NCI-H128 (cell line): ENCODE data around the gene AGK.
A peak's percentile ranks its signal among the peaks of the same experiment; 100 is the strongest.

Experiments
- DNase-seq: peaks from one replicate; lab custom pipeline; 2025; ENCODE audit not compliant: unreplicated experiment; lab: John Stamatoyannopoulos, UW

AGK gene, protein sequence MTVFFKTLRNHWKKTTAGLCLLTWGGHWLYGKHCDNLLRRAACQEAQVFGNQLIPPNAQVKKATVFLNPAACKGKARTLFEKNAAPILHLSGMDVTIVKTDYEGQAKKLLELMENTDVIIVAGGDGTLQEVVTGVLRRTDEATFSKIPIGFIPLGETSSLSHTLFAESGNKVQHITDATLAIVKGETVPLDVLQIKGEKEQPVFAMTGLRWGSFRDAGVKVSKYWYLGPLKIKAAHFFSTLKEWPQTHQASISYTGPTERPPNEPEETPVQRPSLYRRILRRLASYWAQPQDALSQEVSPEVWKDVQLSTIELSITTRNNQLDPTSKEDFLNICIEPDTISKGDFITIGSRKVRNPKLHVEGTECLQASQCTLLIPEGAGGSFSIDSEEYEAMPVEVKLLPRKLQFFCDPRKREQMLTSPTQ

GRCh38 chr7:141551094-141551781 is at the start of gene AGK:
AGK (plus strand) TSS chr7:141551410; CDS start chr7:141555467, 4,057 bp downstream.
- peak; percentile 65 for DNase-seq

DNA sequence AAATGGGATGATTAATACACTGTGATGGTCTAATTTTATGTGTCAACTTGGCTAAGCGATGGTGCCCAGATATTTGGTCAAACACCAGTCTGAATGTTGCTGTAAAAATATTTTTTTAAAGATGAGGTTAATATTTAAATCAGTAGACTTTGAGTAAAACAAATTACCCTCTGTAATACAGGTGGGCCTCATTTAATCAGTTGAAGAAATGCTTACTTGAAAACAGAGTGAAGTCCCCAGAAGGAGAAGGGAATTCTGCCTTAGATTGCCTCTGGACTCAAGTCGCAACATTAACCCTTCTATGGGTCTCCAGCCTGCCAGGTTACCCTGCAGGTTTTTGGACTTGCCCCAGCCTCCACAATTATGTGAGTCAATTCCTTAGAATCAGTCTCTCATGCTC is 49.8 kb upstream of the AGK start:
- DNase-seq, result no peak

DNA sequence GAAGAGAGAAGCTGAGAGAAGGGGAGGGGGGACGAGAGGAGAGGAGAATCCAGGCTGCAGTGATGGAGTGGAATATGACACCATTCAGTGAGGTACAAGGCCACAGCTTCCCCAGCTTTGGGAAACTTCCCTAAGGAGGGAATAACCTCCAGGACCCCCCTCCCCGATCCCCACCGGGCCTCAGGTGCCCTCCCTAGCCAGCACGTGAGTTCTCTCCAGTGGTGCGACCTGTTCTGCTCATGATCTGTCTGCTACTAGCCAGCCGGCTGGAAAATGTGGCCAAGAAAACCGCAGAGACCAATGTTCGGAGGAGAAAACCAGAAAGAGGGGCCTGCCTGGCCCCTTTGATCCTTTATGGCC is 39.9 kb upstream of the AGK start:
- no peak for DNase-seq

GRCh38 chr7:141511676-141512396 is 39.4 kb upstream of the AGK start:
- no peak for DNase-seq

DNA sequence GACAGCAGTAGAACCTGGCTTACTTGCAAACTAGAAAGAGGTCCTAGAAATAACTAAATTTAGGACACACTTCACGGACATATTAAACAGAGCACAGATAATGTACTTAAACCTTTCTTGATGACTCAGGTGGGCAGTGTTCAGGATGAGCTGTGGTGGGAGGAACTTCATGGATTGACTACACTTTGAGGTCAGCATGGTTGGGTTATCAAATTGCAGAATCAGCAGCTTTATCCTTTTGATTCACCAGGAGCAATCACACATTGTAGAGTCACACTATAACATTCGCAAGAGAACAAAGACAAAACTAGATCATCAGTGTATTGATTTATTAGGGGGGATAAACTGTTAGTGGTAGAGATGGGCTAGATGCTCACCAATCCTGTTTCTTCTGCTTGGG is 38.6 kb upstream of the AGK start:
- DNase-seq, result no peak

DNA sequence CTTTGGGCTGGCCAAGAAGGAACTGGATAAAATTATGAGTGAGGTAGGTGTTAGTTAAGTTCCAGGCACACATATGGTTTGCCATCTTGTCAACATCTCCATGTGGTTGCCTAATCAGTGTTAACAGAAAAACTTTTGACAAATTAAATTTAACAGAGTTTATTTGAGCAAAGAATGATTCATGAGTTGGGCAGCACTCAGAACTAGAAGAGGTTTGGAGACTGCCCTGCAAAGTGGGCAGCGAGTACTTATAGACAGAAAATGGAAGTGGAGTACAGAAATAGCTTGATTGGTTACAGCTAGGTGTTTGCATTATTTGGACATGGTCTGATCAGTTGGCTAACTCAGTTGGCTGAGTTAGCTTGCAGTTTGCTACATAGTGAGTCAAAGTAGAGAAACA is 37.5 kb upstream of the AGK start:
- no peak for DNase-seq

DNA sequence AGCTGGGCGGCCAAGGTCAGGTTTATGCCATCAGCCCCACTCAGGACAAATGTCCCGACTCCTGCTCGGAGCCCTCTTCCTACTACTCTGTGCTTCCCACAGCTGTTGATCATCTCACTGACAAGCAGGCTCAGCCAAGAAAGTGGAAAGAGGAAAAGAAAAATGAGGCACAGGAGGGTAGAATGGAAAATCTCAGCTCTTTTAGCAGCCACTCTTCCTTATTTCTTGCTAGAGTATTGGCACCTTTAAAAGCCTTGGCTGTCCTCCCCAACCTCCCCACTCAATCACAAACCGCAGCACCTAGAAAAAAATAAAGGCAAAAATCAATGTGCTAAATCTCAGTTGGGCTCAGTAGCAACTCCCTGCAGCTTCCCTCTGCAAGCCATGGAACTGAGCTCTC is 35.3 kb upstream of the AGK start:
- DNase-seq, result no peak

- no peak for DNase-seq
Observed at GRCh38 chr7:141519623-141520022, 31.6 kb upstream of the AGK start.

DNA sequence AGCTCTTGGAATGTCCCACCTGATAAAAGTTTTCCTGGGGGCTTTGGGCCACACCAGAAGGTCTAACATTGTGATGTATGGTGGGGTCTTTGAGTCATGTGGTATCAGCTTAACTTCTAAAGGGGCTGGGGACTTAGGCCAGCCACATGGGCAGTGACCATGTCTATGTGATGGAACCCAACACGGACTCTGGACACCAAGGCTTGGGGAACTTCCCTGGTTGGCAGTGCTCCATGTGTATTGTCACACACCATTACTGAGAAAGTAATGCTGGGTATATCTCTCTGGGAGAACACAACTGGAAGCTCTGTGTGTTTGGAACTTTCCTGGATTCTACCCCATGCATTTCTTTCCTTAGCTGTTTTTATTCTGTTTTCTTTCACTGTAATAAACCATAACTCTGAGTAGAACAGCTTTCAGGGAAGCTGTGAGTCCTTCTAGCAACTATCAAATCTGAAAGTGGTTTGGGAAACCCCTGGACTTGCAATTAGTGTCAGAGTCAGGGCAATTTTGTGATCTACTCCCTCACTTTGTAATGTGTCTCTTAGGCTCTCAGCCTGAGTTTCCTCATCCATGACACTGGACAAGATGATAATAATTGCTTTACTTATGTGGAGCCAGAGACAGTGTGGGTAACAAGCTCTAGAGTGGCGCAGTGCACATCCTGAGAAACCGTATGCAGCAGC is 28.4 kb upstream of the AGK start:
- no peak for DNase-seq

DNA sequence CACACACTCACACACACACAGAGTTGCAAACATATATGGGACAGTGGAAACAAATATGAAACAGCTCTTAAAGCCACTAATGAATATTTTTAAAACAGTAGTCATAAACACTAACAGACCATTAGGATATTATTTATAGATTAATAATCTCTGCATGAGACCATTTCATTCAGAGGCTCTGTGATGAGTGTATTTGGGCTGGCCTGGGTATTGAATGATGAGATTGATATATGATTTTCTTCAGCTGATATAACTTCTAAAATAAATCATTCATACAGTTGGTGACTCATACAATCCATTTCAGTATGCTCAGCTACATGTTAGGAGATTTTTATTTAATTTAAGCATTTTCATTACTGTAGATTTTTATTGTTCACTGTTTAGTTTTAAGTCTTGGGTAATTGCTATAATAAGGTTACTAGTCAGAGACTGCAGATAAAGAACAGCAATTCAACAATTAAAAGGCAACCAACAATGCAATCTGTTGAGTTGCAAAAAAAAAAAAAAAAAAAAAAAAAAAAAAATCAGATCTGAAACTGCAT is 25.2 kb upstream of the AGK start:
- DNase-seq, result no peak

DNA sequence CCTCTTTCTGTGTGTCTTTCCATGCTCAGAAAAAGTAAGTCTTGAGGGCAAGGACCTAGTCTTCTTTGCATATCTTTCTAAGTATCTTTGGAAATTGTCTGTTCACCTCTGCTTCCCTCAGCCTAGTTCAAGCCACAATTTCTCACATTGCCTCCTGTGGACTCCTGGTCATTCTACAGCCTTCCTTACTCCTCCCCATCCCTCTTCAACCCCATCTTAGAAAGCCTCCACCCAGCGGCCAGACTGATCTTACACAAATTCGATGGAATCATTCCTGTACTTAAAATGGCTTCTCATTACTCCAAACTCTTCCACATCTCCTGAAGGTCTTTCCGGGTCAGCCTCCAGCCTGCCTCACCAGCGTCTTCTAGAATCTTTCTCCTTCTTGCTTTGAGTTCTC is 24.1 kb upstream of the AGK start:
- no peak for DNase-seq

DNA sequence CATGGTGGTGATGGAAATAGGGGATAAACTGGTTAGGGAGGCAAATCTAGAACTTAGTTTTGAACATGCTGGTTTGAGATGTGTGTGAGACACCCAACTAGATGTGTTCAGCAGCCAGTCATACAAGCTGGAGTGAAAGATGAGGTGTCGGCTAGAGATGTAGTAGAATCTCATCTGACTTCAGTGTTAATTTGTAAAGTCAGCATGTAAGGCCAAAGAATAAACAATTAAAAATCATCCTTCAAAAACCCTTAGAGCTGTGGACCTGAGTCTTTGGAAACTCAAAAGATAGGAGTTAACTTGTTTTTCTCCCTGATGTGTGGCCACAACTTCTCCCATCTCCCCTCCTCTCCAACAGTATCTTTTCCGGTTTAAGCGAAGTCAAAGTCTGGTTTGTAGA is 22.8 kb upstream of the AGK start:
- no peak for DNase-seq

- peak; percentile 73 for DNase-seq
Observed at GRCh38 chr7:141533149-141533949, 17.9 kb upstream of the AGK start.

GRCh38 chr7:141534757-141535737 is 16.2 kb upstream of the AGK start:
- DNase-seq, result no peak

DNA sequence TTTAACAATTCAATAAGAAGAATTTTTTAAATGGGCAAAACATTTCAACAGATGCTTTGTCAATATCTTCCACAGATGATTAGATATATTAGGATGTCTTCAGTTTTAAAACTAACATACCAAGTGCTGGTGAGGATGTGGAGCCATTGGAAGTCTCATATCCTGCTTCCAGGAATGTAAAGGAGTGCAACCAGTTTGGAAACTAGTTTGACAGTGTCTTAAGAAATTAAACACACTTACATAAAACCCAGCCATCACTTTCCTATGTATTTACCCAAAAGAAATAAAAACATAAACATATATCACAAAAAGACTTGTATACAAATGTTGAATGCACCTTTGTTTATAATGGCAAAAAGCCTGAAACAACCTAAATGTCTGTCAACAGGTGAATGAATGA is 13.3 kb upstream of the AGK start:
- no peak for DNase-seq

- DNase-seq, result no peak
Observed at GRCh38 chr7:141541375-141541774, 9.8 kb upstream of the AGK start.

- DNase-seq, result no peak
Observed at GRCh38 chr7:141544831-141545230, 6.4 kb upstream of the AGK start.

DNA sequence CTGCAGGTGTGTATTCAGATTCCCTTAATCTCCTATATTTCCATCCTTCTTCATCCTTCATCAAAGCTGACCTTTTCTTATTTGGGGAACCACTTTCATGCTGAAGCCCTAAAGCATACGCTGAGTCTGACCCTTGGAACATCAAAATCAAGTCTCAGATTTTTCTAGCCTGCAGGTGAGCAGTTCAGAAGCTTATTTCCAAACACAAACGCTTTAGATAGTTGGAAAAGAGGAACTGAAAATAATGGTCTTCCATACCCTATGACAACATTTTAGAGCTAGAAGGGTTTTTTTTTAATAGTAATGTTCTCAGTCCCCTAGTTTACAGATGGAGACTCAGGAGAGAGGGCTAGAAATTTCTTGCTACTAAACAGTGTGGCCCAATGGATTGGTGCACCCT is 1.6 kb upstream of the AGK start:
- no peak for DNase-seq
